ENCODE results near the gene FOXK2.

DNA sequence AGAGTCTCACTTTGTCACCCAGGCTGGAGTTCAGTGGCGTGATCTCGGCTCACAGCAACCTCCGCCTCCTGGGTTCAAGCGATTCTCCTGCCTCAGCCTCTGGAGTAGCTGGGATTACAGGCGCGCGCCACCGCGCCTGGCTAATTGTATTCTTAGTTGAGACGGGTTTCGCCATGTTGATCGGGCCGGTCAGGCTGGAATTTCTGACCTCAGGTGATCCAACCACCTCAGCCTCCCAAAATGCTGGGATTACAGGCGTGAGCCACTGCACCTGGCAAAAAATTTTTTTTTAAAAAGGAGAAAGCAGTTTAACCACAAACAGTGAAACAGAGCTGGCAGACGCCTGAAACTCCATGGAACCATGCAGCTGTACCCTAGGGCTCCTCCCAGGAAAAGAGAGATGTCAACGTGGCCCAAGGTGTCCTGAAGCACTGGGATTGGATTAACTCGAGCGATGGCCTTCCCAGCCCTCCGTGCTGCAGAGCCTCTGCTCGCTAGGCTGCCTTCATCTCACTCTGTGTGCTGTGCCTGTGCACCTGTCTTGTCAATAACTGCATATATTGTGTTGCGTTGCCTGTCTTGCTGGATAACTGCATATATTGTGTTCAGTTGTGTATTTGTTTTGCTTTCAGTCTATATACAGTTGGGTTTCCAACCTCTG is 29.6 kb upstream of the FOXK2 start:
- TF ChIP-seq, protein P1, sequence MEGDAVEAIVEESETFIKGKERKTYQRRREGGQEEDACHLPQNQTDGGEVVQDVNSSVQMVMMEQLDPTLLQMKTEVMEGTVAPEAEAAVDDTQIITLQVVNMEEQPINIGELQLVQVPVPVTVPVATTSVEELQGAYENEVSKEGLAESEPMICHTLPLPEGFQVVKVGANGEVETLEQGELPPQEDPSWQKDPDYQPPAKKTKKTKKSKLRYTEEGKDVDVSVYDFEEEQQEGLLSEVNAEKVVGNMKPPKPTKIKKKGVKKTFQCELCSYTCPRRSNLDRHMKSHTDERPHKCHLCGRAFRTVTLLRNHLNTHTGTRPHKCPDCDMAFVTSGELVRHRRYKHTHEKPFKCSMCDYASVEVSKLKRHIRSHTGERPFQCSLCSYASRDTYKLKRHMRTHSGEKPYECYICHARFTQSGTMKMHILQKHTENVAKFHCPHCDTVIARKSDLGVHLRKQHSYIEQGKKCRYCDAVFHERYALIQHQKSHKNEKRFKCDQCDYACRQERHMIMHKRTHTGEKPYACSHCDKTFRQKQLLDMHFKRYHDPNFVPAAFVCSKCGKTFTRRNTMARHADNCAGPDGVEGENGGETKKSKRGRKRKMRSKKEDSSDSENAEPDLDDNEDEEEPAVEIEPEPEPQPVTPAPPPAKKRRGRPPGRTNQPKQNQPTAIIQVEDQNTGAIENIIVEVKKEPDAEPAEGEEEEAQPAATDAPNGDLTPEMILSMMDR (conservative IDR thresholded peaks at IDR 0.05; ENCODE audit: low read depth, low read length) = no peak
- TF ChIP-seq EZH2 (IDR thresholded peaks at IDR 0.05; ENCODE audit: borderline replicate concordance, low read depth, low read length, poor library complexity, severe bottlenecking) = no peak
